ENCODE data around the gene PLTP.
A peak's percentile ranks its signal among the peaks of the same experiment; 100 is the strongest.
"Not testable (repeated sequence)": the region's sequence is repeated elsewhere in the genome, so short reads cannot be mapped to it uniquely, and the experiment has no call there.

The PLTP gene, protein sequence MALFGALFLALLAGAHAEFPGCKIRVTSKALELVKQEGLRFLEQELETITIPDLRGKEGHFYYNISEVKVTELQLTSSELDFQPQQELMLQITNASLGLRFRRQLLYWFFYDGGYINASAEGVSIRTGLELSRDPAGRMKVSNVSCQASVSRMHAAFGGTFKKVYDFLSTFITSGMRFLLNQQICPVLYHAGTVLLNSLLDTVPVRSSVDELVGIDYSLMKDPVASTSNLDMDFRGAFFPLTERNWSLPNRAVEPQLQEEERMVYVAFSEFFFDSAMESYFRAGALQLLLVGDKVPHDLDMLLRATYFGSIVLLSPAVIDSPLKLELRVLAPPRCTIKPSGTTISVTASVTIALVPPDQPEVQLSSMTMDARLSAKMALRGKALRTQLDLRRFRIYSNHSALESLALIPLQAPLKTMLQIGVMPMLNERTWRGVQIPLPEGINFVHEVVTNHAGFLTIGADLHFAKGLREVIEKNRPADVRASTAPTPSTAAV
- total RNA-seq: 0 to 3.3 (median 1.3) reads per million in 9 experiments

DNA sequence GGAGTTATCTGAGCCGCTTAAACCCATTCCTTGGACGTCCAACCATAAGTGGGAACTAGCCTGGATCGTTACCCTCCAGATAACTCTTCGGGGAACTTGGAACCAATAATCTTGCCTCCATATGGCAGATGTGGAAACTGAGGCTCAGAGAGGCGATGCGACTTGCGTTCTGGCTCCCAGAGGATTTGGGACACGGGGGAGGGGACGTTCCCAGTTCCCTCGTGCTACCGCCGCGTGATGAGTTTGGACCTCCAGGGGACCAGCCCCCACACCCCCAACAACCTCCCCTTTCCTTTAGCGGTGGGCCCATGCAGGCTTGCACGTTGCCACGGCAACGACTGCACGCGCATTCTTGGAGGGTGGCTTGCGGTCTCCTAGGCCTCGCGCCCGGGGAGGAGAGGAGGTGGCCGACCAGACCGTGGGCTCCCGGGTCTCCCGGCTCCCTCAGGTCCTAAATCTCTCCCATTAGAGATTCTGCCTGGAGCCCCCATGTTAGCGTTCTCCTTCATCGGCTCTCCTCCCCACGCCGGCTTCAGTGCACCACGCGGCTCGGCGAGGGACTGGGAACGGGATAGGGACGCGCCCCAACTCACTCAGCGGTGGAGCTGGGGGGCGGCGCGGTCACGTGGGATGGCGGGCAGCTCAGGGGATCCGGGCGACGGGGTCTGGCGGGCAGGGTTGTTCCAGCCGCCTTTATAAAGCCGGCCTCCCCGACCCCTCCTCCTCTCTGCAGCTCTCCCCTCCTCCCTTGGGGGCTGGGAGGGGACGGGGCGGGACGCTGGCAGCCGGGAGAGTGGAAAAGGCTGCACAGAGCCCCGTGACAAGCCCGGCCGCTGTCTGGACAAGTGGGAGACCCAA, at the start of gene PLTP:
Gene PLTP (minus strand): TSS at position 670 of the 858 bp plus-strand sequence. CDS start 703 bp downstream, outside the sequence.
- DNase-seq (peak; percentile 35 to 39 (median 38)), ATAC-seq (replicated peaks) (peak; percentile 47)
- Mint-ChIP-seq H3K27me3 (peaks cover 0 to 18% of the 10 kb centered on the region in 2 donors), H3K9me3 (no peaks in the 10 kb centered on the region), H3K4me1 (ENCODE audit: low read depth in 2 of 2) (peaks cover 11 to 16% of the 10 kb centered on the region in 2 donors), H3K4me3 (peak within 1 kb of the TSS; percentile 68 to 85), H3K27ac (peak within 1 kb of the TSS; percentile 41 to 50), H3K36me3 (ENCODE audit: insufficient read depth) (peaks cover 6% of the 10 kb centered on the region)

DNA sequence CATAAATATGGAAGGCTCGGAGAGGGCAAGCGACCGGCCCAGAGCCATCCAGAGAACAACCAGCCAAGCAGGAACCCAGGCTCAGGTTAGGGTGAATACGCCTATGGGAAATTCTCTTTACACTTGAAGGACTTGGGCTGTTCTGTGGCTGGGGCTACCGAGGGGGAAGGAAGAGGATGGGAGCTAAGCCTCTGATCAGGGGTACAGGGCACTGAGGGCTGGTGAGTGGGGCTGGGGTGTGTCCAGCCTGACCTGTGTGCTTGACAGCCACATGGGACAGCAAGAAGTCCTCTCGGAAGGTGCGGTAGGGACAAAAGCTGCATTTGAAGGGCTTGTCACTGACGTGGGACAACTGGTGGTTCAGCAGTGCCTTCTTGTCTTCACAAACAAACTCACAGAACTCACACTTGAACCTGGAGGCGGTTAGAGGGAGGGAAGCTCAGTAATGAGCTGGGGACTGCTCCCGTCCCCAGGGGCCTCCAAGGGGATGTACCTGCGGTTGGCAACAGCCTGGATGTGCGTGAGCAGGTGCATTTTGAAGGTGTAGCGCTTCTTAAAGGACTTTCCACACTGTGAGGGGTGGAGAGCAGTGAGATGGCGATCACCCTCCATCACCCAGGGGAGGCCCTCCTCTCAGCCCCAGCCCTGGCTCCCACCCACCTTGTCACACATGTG, 48.1 kb upstream of the PLTP start:
- Mint-ChIP-seq H3K4me3 (no peak overlapping the region), H3K36me3 (ENCODE audit: insufficient read depth) (peaks cover 87% of the 10 kb centered on the region), H3K27ac (peak overlapping the region; percentile 23 to 60), H3K4me1 (ENCODE audit: low read depth in 2 of 2) (peaks cover 0 to 5% of the 10 kb centered on the region in 2 donors), H3K27me3 (no peaks in the 10 kb centered on the region), H3K9me3 (no peaks in the 10 kb centered on the region)
- no peak for DNase-seq
- ATAC-seq (replicated peaks): no peak

DNA sequence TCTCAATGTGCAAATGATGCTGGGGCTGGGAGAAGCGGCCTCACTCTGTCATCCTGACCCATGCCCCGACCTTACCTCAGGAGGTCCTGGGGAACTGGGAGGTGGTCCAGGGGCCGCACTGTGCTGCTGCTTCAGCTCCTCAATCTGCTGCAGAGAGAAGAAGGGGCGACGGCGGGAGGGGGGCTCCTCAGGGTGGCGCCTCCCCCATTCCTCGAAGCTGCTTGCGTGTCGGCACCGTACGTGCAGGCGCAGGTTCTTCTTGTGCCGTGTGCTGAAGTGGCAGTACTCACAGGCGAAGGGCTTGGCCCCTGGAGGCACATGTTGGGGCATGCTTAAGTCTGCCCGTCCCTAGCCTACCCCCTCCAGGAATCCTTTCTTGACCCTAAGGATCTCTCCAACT, 47.2 kb upstream of the PLTP start:
- no peaks in the 10 kb centered on the region for H3K27me3 Mint-ChIP-seq
- H3K4me3 Mint-ChIP-seq: no peak overlapping the region
- no peak for ATAC-seq (replicated peaks)
- H3K4me1 Mint-ChIP-seq (ENCODE audit: low read depth in 2 of 2): peaks cover 0 to 5% of the 10 kb centered on the region in 2 donors
- peaks cover 85% of the 10 kb centered on the region for H3K36me3 Mint-ChIP-seq (ENCODE audit: insufficient read depth)
- DNase-seq: no peak
- no peak overlapping the region for H3K27ac Mint-ChIP-seq
- no peaks in the 10 kb centered on the region for H3K9me3 Mint-ChIP-seq

DNA sequence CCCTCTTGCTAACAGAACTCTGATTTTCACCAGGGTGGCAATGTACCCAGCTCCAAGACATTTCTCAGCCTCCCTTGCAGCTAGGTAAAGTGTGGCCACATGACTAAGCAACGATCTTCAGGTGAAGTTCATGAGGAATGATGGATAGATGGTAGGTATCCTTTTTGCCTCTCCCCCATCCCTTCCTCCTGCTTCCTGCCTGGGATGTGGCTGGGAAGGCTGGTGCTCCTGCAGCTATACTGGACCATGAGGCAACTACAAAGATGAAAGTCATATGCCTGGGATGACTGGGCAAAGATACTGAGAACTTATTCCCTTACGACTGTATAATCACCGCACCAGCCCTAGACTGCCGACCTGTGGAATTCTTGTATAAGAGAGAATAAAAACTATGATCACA, 46.6 kb upstream of the PLTP start:
- DNase-seq (no peak), ATAC-seq (replicated peaks) (no peak)
- Mint-ChIP-seq H3K9me3 (no peaks in the 10 kb centered on the region), H3K36me3 (ENCODE audit: insufficient read depth) (peaks cover 85% of the 10 kb centered on the region), H3K27ac (no peak overlapping the region), H3K4me1 (ENCODE audit: low read depth in 2 of 2) (peaks cover 0 to 5% of the 10 kb centered on the region in 2 donors), H3K4me3 (no peak overlapping the region), H3K27me3 (no peaks in the 10 kb centered on the region)

DNA sequence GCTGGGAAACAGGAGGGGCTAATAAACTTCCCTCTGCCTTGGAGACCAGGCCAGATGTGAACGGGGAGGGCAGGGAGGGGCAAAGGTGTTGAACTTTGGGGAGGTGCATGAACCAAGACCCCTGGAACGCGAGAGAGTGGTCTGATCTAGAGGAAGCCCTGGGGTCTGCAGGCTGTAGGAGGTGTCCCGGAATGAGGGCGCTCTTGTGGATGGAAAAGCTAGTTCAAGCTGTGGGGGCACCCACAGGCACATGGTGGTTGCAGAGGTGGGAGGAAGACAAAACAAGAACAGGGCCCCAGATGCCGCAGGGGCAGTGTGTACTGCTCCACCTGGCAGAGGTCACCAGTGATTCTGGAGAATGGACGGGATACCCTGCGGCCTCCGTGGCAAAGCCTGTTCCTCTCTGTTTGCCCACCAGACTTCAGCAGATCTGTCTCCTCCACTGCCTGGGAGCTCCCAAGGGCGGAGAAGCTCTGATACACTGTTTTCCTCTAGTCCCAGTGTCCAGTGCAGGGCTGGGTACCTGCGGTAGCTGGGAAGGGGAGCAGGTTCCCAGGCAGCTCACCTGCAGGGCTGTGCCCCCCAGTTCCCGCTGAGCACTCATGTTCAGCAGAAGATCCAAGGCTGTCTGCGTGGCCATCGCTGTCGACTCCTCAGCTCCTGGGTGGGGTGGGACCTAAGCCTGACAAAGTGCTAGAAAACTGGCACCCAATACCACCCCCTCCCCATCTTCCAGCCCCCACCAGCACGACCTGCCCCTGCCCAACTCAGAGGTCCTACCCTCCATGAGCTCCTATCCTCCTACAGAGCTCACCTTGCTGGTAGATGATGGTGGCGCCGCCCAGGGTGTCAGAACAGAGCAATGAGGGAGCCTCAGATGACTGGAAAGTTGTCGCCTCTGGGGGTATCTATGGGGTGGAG, 45.3 kb upstream of the PLTP start:
- H3K36me3 Mint-ChIP-seq (ENCODE audit: insufficient read depth): peaks cover 79% of the 10 kb centered on the region
- no peaks in the 10 kb centered on the region for H3K9me3 Mint-ChIP-seq
- no peak for ATAC-seq (replicated peaks)

DNA sequence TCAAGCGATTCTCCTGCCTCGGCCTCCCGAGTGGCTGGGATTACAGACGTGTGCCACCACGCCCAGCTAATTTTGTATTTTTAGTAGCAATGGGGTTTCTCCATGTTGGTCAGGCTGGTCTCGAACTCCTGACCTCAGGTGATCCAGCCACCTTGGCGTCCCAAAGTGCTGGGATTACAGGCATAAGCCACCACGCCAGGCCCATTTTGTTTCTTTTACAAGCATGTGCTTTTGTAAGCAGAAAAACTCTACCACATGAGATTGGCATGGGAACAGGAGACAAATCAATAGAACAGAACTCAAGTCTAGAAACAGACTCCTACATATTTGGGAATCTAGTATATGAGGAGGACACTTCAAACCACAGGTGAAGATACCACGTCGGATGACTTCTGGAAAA, 44.4 kb upstream of the PLTP start:
- H3K4me1 Mint-ChIP-seq (ENCODE audit: low read depth in 2 of 2); ATAC-seq (replicated peaks); H3K9me3 Mint-ChIP-seq; H3K27me3 Mint-ChIP-seq; DNase-seq; H3K4me3 Mint-ChIP-seq: not testable (repeated sequence)
- Mint-ChIP-seq H3K36me3 (ENCODE audit: insufficient read depth) (peaks cover 79% of the 10 kb centered on the region), H3K27ac (peak overlapping the region in 1 of 2 donors; percentile 46)

More for the DNA sequence above, 45.3 kb upstream of the PLTP start:
- Mint-ChIP-seq H3K27me3 (no peaks in the 10 kb centered on the region), H3K4me3 (no peak overlapping the region), H3K4me1 (ENCODE audit: low read depth in 2 of 2) (peaks cover 0 to under 1% of the 10 kb centered on the region in 2 donors), H3K27ac (peak overlapping the region in 1 of 2 donors; percentile 77)
- DNase-seq: no peak

DNA sequence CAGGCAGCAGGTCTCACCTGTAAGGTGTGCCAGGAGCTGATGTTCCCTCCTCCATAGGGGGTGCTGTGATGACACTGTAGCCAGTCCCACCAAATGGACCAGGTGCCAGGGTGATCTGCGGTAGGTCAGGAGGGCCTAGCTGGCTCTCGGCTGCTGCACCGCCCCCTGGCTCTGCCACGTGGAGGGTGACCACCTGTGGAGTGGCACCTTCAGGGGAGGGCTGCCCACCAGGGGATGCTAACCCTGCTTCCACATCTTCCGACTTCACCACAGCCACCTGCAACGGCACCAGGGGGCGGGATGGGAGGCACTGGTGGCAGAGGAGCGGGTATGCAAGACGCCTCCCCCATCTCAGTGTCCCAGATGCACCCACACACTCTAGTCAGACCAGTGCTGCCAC, 41.7 kb upstream of the PLTP start:
- Mint-ChIP-seq H3K27me3 (no peaks in the 10 kb centered on the region), H3K4me3 (no peak overlapping the region), H3K9me3 (no peaks in the 10 kb centered on the region), H3K4me1 (ENCODE audit: low read depth in 2 of 2) (peaks cover 0 to 9% of the 10 kb centered on the region in 2 donors), H3K36me3 (ENCODE audit: insufficient read depth) (peaks cover 71% of the 10 kb centered on the region), H3K27ac (peak overlapping the region; percentile 20 to 74)
- no peak for ATAC-seq (replicated peaks)
- DNase-seq: no peak

DNA sequence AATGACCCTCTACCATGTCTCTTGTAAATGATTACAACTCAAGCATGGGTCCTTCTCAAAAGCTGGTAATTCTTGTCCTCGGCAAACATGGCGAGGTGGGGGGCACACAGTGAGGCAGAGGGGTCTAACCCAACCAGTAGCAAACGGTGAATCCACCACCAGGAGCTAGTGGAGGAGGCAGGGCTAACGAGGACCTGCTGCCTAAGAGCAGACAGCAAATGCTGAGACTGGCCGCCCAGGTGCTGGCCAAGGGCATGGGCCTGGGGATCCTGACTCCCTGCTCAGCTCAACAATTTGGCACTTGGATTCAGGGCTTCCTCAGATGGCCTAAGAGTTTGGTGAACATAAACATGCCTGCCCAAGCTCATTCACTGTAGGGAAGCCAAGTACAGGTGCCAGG, 40.9 kb upstream of the PLTP start:
- Mint-ChIP-seq H3K27ac (peak overlapping the region in 1 of 2 donors; percentile 79), H3K27me3 (no peaks in the 10 kb centered on the region), H3K4me3 (no peak overlapping the region), H3K4me1 (ENCODE audit: low read depth in 2 of 2) (peaks cover 0 to 11% of the 10 kb centered on the region in 2 donors), H3K36me3 (ENCODE audit: insufficient read depth) (peaks cover 68% of the 10 kb centered on the region), H3K9me3 (no peaks in the 10 kb centered on the region)
- ATAC-seq (replicated peaks) (no peak), DNase-seq (no peak)

DNA sequence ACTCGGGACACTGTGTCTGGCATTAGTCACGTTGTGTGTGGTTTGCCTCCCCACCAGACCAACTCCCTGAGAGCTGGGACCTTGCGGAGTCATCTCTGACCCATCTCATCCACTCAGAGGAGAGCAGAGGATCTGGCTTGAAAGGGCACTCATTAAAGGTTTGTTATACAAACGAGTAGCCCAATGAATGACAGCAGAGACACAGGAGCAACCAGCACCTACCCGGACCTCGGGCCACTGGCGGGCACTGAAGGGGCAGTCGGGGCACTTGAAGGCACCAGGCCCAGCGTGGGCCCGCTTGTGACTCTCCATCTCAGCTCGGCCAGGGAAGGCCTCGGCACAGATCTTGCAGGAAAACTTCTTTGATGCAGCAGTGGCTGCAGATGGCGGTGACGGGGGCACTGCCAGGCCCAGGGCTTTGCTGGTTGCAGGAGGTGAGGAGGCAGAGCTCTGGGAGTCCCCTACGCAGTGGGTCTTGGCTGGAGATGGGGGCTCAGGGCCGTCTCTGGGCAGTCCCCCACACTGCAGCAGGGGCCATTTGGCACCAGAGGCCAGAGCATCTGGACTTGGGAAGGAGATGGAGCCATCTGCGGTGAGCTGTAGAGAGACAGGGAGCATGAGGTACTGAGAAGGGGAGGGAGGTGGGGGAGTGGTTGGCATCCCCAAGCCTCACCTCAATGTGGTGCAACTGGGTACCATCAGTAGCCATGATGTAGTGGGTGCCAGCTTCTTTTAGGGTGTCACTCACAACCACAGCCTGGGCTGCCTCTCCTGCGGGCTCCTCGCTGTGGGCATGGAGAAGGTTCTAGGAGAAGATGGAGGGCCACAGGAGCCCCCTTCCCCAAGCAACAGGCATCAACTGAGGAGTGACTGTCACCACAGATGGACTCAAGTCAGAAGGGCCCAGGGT, 40.2 kb upstream of the PLTP start:
- no peaks in the 10 kb centered on the region for H3K27me3 Mint-ChIP-seq
- H3K4me3 Mint-ChIP-seq: no peak overlapping the region
- no peak for DNase-seq
- no peaks in the 10 kb centered on the region for H3K9me3 Mint-ChIP-seq
- peak overlapping the region in 1 of 2 donors; percentile 79 for H3K27ac Mint-ChIP-seq
- ATAC-seq (replicated peaks): no peak
- H3K36me3 Mint-ChIP-seq (ENCODE audit: insufficient read depth): peaks cover 67% of the 10 kb centered on the region
- peaks cover 0 to 17% of the 10 kb centered on the region in 2 donors for H3K4me1 Mint-ChIP-seq (ENCODE audit: low read depth in 2 of 2)

DNA sequence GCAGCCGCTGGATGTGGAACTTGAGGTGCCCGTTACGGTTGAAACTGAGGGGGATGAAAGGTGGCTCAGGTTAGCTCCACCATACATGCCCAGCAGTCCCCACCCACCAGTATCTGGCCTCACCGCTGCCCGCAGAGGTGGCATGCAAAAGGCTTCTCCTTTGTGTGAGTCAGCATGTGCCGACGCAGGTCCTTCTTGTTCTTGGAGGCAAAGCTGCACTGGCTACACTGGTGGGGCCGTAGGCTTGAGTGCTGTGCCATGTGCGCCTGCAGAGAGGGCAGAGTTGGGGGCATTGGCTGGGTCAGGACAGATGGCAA, 38.3 kb upstream of the PLTP start:
- peaks cover 62% of the 10 kb centered on the region for H3K36me3 Mint-ChIP-seq (ENCODE audit: insufficient read depth)
- DNase-seq (no peak), ATAC-seq (replicated peaks) (no peak)
- H3K9me3 Mint-ChIP-seq: no peaks in the 10 kb centered on the region
- no peak overlapping the region for H3K4me3 Mint-ChIP-seq
- no peak overlapping the region for H3K27ac Mint-ChIP-seq
- H3K27me3 Mint-ChIP-seq: no peaks in the 10 kb centered on the region
- H3K4me1 Mint-ChIP-seq (ENCODE audit: low read depth in 2 of 2): peaks cover 10 to 32% of the 10 kb centered on the region in 2 donors

DNA sequence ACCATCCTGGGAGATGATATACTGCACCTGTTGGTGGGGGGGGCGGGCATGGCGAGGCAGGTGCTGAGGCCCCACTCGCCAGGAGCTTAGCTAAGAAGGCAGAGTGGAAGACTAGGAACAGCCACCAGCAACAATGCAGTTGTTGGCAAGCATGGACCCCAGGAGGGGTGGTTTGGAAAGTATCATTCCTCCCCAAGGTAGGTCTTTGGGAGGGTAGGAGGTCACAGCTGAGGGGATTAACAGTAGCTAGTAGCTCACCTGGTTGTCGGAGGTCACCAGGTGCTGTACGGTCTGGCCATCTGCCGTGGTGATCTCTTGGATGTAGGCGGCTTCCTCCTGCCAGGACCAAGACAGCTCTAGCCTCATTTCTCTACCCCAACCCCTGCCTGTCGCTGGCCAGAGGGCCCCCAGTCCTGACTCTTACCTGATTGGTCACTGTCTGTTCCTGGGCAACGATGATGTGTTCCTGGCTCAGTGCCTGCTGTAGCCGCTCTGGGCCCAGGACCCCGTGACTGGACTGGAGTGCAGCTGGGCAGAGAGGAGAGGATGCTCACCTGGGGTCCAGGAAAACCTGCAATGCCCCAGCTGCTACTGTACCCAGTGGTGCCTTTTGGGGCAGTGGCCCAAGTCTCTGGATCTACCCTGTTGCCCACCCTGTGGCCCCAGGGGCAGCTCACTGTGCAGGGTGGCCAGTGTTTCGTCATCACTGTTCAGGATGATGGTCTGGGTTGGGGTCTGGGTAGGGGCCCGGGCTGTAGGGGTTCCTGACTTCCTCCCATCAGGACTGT, 37.8 kb upstream of the PLTP start:
- no peaks in the 10 kb centered on the region for H3K9me3 Mint-ChIP-seq
- peak overlapping the region; percentile 56 to 86 for H3K27ac Mint-ChIP-seq
- H3K4me1 Mint-ChIP-seq (ENCODE audit: low read depth in 2 of 2): peaks cover 14 to 32% of the 10 kb centered on the region in 2 donors
- ATAC-seq (replicated peaks) (no peak), DNase-seq (no peak)
- peaks cover 62% of the 10 kb centered on the region for H3K36me3 Mint-ChIP-seq (ENCODE audit: insufficient read depth)
- no peak overlapping the region for H3K4me3 Mint-ChIP-seq
- no peaks in the 10 kb centered on the region for H3K27me3 Mint-ChIP-seq

Measured in effector memory CD8-positive, alpha-beta T cell (primary cell).